ENCODE results near the gene ITGA7. TPM values are rescaled to one million over a fixed set of nuclear protein-coding genes. Genes with fewer than 3 reads are reported as not detected.

The ITGA7 gene
- total RNA-seq, 2 experiments from 2014 or later, result 4.3 to 4.8 TPM

- Mint-ChIP-seq H3K4me1 (ENCODE audit: low read depth) (peaks cover 26% of the 10 kb centered on the region), H3K36me3 (ENCODE audit: low read depth) (peaks cover 2% of the 10 kb centered on the region), H3K9me3 (no peaks in the 10 kb centered on the region), H3K4me3 (no peak overlapping the region), H3K27ac (no peak overlapping the region), H3K27me3 (no peaks in the 10 kb centered on the region)
- intact Hi-C loops (cut with micrococcal nuclease), result loop anchor here (10.0 kb wide), 1 partner anchor 241 kb away; the partner anchor contains the start of gene RAB5B
- TF ChIP-seq CTCF (IDR thresholded peaks at IDR 0.05), result no peak
- POLR2A ChIA-PET, result no interaction called here
- DNase-seq (no peak), ATAC-seq (no peak)
- CTCF ChIA-PET, result interaction anchor here (0.8 to 2.1 kb wide), 5 partner anchors 8 to 296 kb away, joined by 3 to 8 read pairs (median 4); partner anchors contain the start of gene GDF11
These were observed 26.2 kb upstream of the ITGA7 start for GRCh38 chr12:55733858-55734257.

GRCh38 chr12:55733021-55733555, 25.4 kb upstream of the ITGA7 start:
- no peak for DNase-seq
- ChIA-PET CTCF (interaction anchor here (2.1 kb wide), 2 partner anchors 8 to 9 kb away, joined by 5 to 8 read pairs; partner anchors contain the start of gene GDF11), POLR2A (interaction anchor here (1.0 kb wide), 1 partner anchor 14 kb away, joined by 3 read pairs; no protein-coding TSS in a partner anchor)
- H3K4me3 Mint-ChIP-seq, result no peak overlapping the region
- peaks cover 22% of the 10 kb centered on the region for H3K4me1 Mint-ChIP-seq (ENCODE audit: low read depth)
- peaks cover 2% of the 10 kb centered on the region for H3K36me3 Mint-ChIP-seq (ENCODE audit: low read depth)
- no peak overlapping the region for H3K27ac Mint-ChIP-seq
- no peaks in the 10 kb centered on the region for H3K27me3 Mint-ChIP-seq
- ATAC-seq, result no peak
- TF ChIP-seq CTCF (IDR thresholded peaks at IDR 0.05), result no peak
- intact Hi-C loops (cut with micrococcal nuclease), result loop anchor here (10.0 kb wide), 1 partner anchor 242 kb away; the partner anchor contains the start of gene RAB5B
- H3K9me3 Mint-ChIP-seq, result no peaks in the 10 kb centered on the region

- Mint-ChIP-seq H3K36me3 (ENCODE audit: low read depth) (peaks cover 5% of the 10 kb centered on the region), H3K27me3 (no peaks in the 10 kb centered on the region), H3K27ac (no peak overlapping the region), H3K4me1 (ENCODE audit: low read depth) (peaks cover 20% of the 10 kb centered on the region), H3K9me3 (no peaks in the 10 kb centered on the region), H3K4me3 (no peak overlapping the region)
- POLR2A ChIA-PET, result interaction anchor here (1.0 kb wide), 2 partner anchors 15 to 196 kb away, joined by 3 read pairs; no protein-coding TSS in a partner anchor
- DNase-seq (no peak), ATAC-seq (no peak)
- no peak for TF ChIP-seq CTCF (IDR thresholded peaks at IDR 0.05)
- intact Hi-C loops (cut with micrococcal nuclease), result loop anchor here (10.0 kb wide), 1 partner anchor 243 kb away; the partner anchor contains the start of gene RAB5B
- CTCF ChIA-PET, result interaction anchor here (2.1 kb wide), 1 partner anchor 10 kb away, joined by 5 read pairs; the partner anchor contains the start of gene GDF11
These were observed 24.6 kb upstream of the ITGA7 start for GRCh38 chr12:55732288-55732687.

- DNase-seq (peak; percentile 64), ATAC-seq (peak; percentile 40)
- Mint-ChIP-seq H3K27ac (peak overlapping the region; percentile 90), H3K36me3 (ENCODE audit: low read depth) (peaks cover 7% of the 10 kb centered on the region), H3K4me3 (peak overlapping the region; percentile 85), H3K4me1 (ENCODE audit: low read depth) (peaks cover 29% of the 10 kb centered on the region), H3K9me3 (no peaks in the 10 kb centered on the region), H3K27me3 (no peaks in the 10 kb centered on the region)
- ChIA-PET CTCF (interaction anchor here (0.6 to 3.5 kb wide), 12 partner anchors 9 to 1394 kb away, joined by 3 to 52 read pairs (median 3); partner anchors contain the start of genes BLOC1S1, RAB5B and RNF41), POLR2A (interaction anchor here (0.6 to 5.0 kb wide), 21 partner anchors 8 to 387 kb away, joined by 3 to 44 read pairs (median 4); partner anchors contain the start of genes BLOC1S1, DNAJC14, PA2G4 and PYM1)
- no peak for TF ChIP-seq CTCF (IDR thresholded peaks at IDR 0.05)
- intact Hi-C loops (cut with micrococcal nuclease), result loop anchor here (10.0 kb wide), 1 partner anchor 245 kb away; the partner anchor contains the start of gene RAB5B
These were observed 22.4 kb upstream of the ITGA7 start for GRCh38 chr12:55729819-55730818.

All from activated CD8-positive, alpha-beta T cell treated with anti-CD3 and anti-CD28 coated beads for 36 hours (primary cell).